Measurements from ENCODE around the gene FCSK.

- TF ChIP-seq CTCF (conservative IDR thresholded peaks at IDR 0.05) (no peak), ZFX (IDR thresholded peaks at IDR 0.05) (no peak)
Observed at GRCh38 chr16:70418274-70418992, 36.0 kb upstream of the FCSK start.

Data from C4-2B (cell line).